H9 (cell line): ENCODE data around the gene RALGAPB. TPM values are rescaled to one million over a fixed set of nuclear protein-coding genes. Genes with fewer than 3 reads are reported as not detected.

Source experiments
- DNase-seq: peaks from one replicate; pipeline ENCODE4 v3.0.0-alpha.2; 2017
- H2AFZ ChIP-seq: one replicate; pipeline ENCODE4 v1.6.1; 2013; ENCODE audit warnings: mild to moderate bottlenecking, low read length, control low read depth, moderate library complexity
- H2AK5ac ChIP-seq: 2 replicates; pipeline ENCODE4 v1.6.1; 2013; ENCODE audit warnings: low read length, control low read depth, mixed read lengths; ENCODE audit not compliant: insufficient read length
- H2BK120ac ChIP-seq: one replicate; pipeline ENCODE4 v1.6.1; 2013; ENCODE audit warnings: low read depth, mild to moderate bottlenecking, low read length, control low read depth, inconsistent platforms; ENCODE audit not compliant: poor library complexity, severe bottlenecking
- H2BK12ac ChIP-seq: 2 replicates; pipeline ENCODE4 v1.6.1; 2013; ENCODE audit warnings: low read length, control low read depth, mixed read lengths, low read depth; ENCODE audit not compliant: insufficient read length
- H2BK15ac ChIP-seq: 2 replicates; pipeline ENCODE4 v1.6.1; 2013; ENCODE audit warnings: low read depth, low read length, control low read depth
- H2BK20ac ChIP-seq: one replicate; pipeline ENCODE4 v1.6.1; 2013; ENCODE audit warnings: low read depth, mild to moderate bottlenecking, low read length, control low read depth, inconsistent platforms; ENCODE audit not compliant: poor library complexity, severe bottlenecking
- H2BK5ac ChIP-seq: 2 replicates; pipeline ENCODE4 v1.6.1; 2013; ENCODE audit warnings: low read length, control low read depth, mixed read lengths; ENCODE audit not compliant: insufficient read length
- H3K14ac ChIP-seq: 2 replicates; pipeline ENCODE4 v1.6.1; 2013; ENCODE audit warnings: low read length, control low read depth; ENCODE audit not compliant: insufficient read depth
- H3K18ac ChIP-seq: 2 replicates; pipeline ENCODE4 v1.6.1; 2013; ENCODE audit warnings: low read depth, mild to moderate bottlenecking, mixed read lengths, low read length, control low read depth; ENCODE audit not compliant: insufficient read length
- H3K23ac ChIP-seq: 2 replicates; pipeline ENCODE4 v1.6.1; 2013; ENCODE audit warnings: low read length, control low read depth, mixed read lengths, low read depth; ENCODE audit not compliant: insufficient read length
- H3K23me2 ChIP-seq: 2 replicates; pipeline ENCODE4 v1.6.1; 2013; ENCODE audit warnings: low read depth, mild to moderate bottlenecking, mixed read lengths, low read length, control low read depth; ENCODE audit not compliant: insufficient read length, poor library complexity, severe bottlenecking
- H3K27ac ChIP-seq: 2 replicates; pipeline ENCODE4 v1.5.1; 2013; ENCODE audit warnings: low read length, control low read depth, mixed read lengths, low read depth; ENCODE audit not compliant: insufficient read length
- H3K27me3 ChIP-seq: 2 replicates; pipeline ENCODE4 v1.6.1; 2013; ENCODE audit warnings: low read length, control low read depth, inconsistent platforms; ENCODE audit not compliant: insufficient read depth
- H3K4ac ChIP-seq: 2 replicates; pipeline ENCODE4 v1.6.1; 2013; ENCODE audit warnings: low read depth, mild to moderate bottlenecking, control low read depth, inconsistent platforms, low read length, moderate library complexity
- H3K4me1 ChIP-seq: 2 replicates; pipeline ENCODE4 v1.6.1; 2013; ENCODE audit warnings: low read length, control low read depth, inconsistent platforms; ENCODE audit not compliant: insufficient read depth
- H3K4me2 ChIP-seq: 2 replicates; pipeline ENCODE4 v1.6.1; 2013; ENCODE audit warnings: low read length, control low read depth, mixed read lengths; ENCODE audit not compliant: insufficient read length, insufficient read depth
- H3K56ac ChIP-seq: 2 replicates; pipeline ENCODE4 v1.6.1; 2013; ENCODE audit warnings: low read depth, mild to moderate bottlenecking, mixed read lengths, low read length, control low read depth; ENCODE audit not compliant: insufficient read length
- H3K79me1 ChIP-seq: 2 replicates; pipeline ENCODE4 v1.6.1; 2013; ENCODE audit warnings: low read depth, mild to moderate bottlenecking, moderate library complexity, low read length, control low read depth, inconsistent platforms; ENCODE audit not compliant: insufficient read depth, poor library complexity, severe bottlenecking
- H3K79me2 ChIP-seq: 2 replicates; pipeline ENCODE4 v1.6.1; 2013; ENCODE audit warnings: low read length, control low read depth, inconsistent platforms; ENCODE audit not compliant: insufficient read depth
- H3K9ac ChIP-seq: 2 replicates; pipeline ENCODE4 v1.6.1; 2013; ENCODE audit warnings: low read length, control low read depth, mixed read lengths; ENCODE audit not compliant: insufficient read length; ENCODE audit errors: extremely low read depth
- H3K9me3 ChIP-seq: one replicate; pipeline ENCODE4 v1.6.1; 2013; ENCODE audit warnings: low read depth, low read length, inconsistent platforms; ENCODE audit not compliant: control insufficient read depth
- H3T11ph ChIP-seq: one replicate; pipeline ENCODE4 v1.6.1; 2013; ENCODE audit warnings: mild to moderate bottlenecking, low read length, control low read depth, inconsistent platforms
- H4K20me1 ChIP-seq: one replicate; pipeline ENCODE4 v1.6.1; 2013; ENCODE audit not compliant: control insufficient read depth, insufficient read length, insufficient read depth
- H4K5ac ChIP-seq: 2 replicates; pipeline ENCODE4 v1.6.1; 2013; ENCODE audit warnings: low read depth, mild to moderate bottlenecking, mixed read lengths, low read length, control low read depth; ENCODE audit not compliant: insufficient read length
- H4K8ac ChIP-seq: replicated peaks from 2 replicates; pipeline ENCODE4 v1.6.1; 2013; ENCODE audit warnings: low read length, control low read depth, mixed read lengths, low read depth; ENCODE audit not compliant: insufficient read length
- H4K91ac ChIP-seq: 2 replicates; pipeline ENCODE4 v1.6.1; 2013; ENCODE audit warnings: low read depth, mild to moderate bottlenecking, moderate library complexity, mixed read lengths, low read length, control low read depth; ENCODE audit not compliant: insufficient read length
- H3K27ac Mint-ChIP-seq, 3 experiments: 2 replicates in 2 of 3; 3 replicates in 1 of 3; pipeline ENCODE4 v1.8.0; 2020 to 2021; ENCODE audit warnings: mixed read lengths in 3 of 3, mild to moderate bottlenecking in 1 of 3, moderate library complexity in 1 of 3
- H3K27me3 Mint-ChIP-seq: 2 replicates; pipeline ENCODE4 v1.8.0; 2021; ENCODE audit warnings: low read depth, mild to moderate bottlenecking, moderate library complexity, mixed read lengths
- H3K36me3 Mint-ChIP-seq, 3 experiments: 2 replicates in 2 of 3; 3 replicates in 1 of 3; pipeline ENCODE4 v1.8.0; 2020 to 2021; ENCODE audit warnings: low read depth in 3 of 3, mixed read lengths in 3 of 3; ENCODE audit not compliant: insufficient read depth in 1 of 3
- H3K4me1 Mint-ChIP-seq, 2 experiments: 2 replicates each; pipeline ENCODE4 v1.8.0; 2020; ENCODE audit warnings: mixed read lengths in 2 of 2
- H3K4me3 Mint-ChIP-seq, 2 experiments: 2 replicates in 1 of 2; 3 replicates in 1 of 2; pipeline ENCODE4 v1.8.0; 2020 to 2021; ENCODE audit warnings: mild to moderate bottlenecking in 2 of 2, mixed read lengths in 2 of 2, moderate library complexity in 1 of 2
- H3K9me3 Mint-ChIP-seq, 2 experiments: 2 replicates in 1 of 2; 3 replicates in 1 of 2; pipeline ENCODE4 v1.8.0; 2020; ENCODE audit warnings: mild to moderate bottlenecking in 2 of 2, mixed read lengths in 2 of 2, moderate library complexity in 1 of 2
- CTCF ChIP-seq: fragments of 200-600 bp; sonication (generic); conservative IDR thresholded peaks from 3 replicates; pipeline ENCODE4 v1.8.0; 2021; ENCODE audit warnings: antibody characterized with exemption, mild to moderate bottlenecking
- WGBS: extraction: QIAGEN DNeasy Blood & Tissue Kit; methylation state at CpG from one replicate; pipeline ENCODE4 v1.1.7; 2013; ENCODE audit warnings: missing lambda C conversion rate, low lambda C conversion rate, mixed read lengths; ENCODE audit not compliant: insufficient read length; ENCODE audit errors: extremely low coverage; 5-methylcytosine and 5-hydroxymethylcytosine counted together
- total RNA-seq: library from RNA; stranded (reverse); gene quantifications from 2 replicates; pipeline ENCODE4 v1.2.1, GENCODE V29; 2021

Gene RALGAPB
- total RNA-seq, 1 experiment from 2014 or later, result 28.5 TPM

- Histone ChIP-seq H4K20me1 (no peaks in the 10 kb centered on the region), H3K23ac (no peak overlapping the region), H3K9ac (no peak overlapping the region), H3T11ph (no peak overlapping the region), H4K8ac (no peak overlapping the region), H3K9me3 (no peaks in the 10 kb centered on the region), H3K14ac (no peak overlapping the region), H2BK12ac (no peak overlapping the region), H3K27ac (no peak overlapping the region), H2AFZ (no peak overlapping the region), H2BK120ac (no peak overlapping the region), H3K4me2 (no peak overlapping the region), H3K27me3 (no peaks in the 10 kb centered on the region), H3K79me2 (no peaks in the 10 kb centered on the region), H3K4ac (no peak overlapping the region), H4K91ac (no peak overlapping the region), H3K4me1 (no peaks in the 10 kb centered on the region), H2BK20ac (no peak overlapping the region), H3K79me1 (no peaks in the 10 kb centered on the region), H2BK5ac (no peak overlapping the region), H3K56ac (no peak overlapping the region), H2BK15ac (no peak overlapping the region), H3K18ac (no peak overlapping the region), H2AK5ac (no peak overlapping the region), H4K5ac (no peak overlapping the region), H3K23me2 (no peaks in the 10 kb centered on the region)
- DNase-seq, result no peak
- Mint-ChIP-seq H3K4me3 (peak overlapping the region in 1 of 2 experiments; percentile 3; a peak in 1 of 5 replicates), H3K4me1 (peaks cover 16 to 19% of the 10 kb centered on the region in 2 experiments), H3K27me3 (no peaks in the 10 kb centered on the region), H3K9me3 (no peaks in the 10 kb centered on the region), H3K36me3 (no peaks in the 10 kb centered on the region), H3K27ac (peak overlapping the region in 1 of 3 experiments; percentile 35; a peak in 1 of 7 replicates)
- TF ChIP-seq CTCF, result no peak
- no CpG with 5 or more reads among the region's 4 CpGs for WGBS
These were observed 135.5 kb downstream of the RALGAPB start for GRCh38 chr20:38608188-38608587.
